Ishikawa (cell line): Measurements from ENCODE around the gene FMNL2.

Experiments
- CEBPB ChIP-seq: IDR thresholded peaks from 2 replicates; pipeline ENCODE4 v1.6.1; 2012
- EP300 ChIP-seq: IDR thresholded peaks from 2 replicates; pipeline ENCODE4 v1.6.1; 2012; ENCODE audit warnings: borderline replicate concordance
- FOXM1 ChIP-seq: IDR thresholded peaks from 2 replicates; pipeline ENCODE4 v1.6.1; 2012; ENCODE audit warnings: low read depth, borderline replicate concordance
- MAX ChIP-seq: IDR thresholded peaks from 2 replicates; pipeline ENCODE4 v1.6.1; 2012
- NFIC ChIP-seq: IDR thresholded peaks from 2 replicates; pipeline ENCODE4 v1.6.1; 2012
- RAD21 ChIP-seq: IDR thresholded peaks from 2 replicates; pipeline ENCODE4 v1.6.1; 2012; ENCODE audit warnings: low read depth
- REST ChIP-seq: IDR thresholded peaks from 2 replicates; pipeline ENCODE4 v1.6.1; 2012; ENCODE audit warnings: low read depth, mild to moderate bottlenecking
- TAF1 ChIP-seq: IDR thresholded peaks from 2 replicates; pipeline ENCODE4 v1.6.1; 2012; ENCODE audit warnings: low read depth, mild to moderate bottlenecking
- TCF12 ChIP-seq: IDR thresholded peaks from 2 replicates; pipeline ENCODE4 v1.6.1; 2012; ENCODE audit warnings: low read depth
- TEAD4 ChIP-seq: IDR thresholded peaks from 2 replicates; pipeline ENCODE4 v1.6.1; 2012
- USF1 ChIP-seq: IDR thresholded peaks from 2 replicates; pipeline ENCODE4 v1.6.1; 2012

GRCh38 chr2:152695763-152696162 is 360.8 kb downstream of the FMNL2 start:
- no peak for TF ChIP-seq EP300
- no peak for TF ChIP-seq TAF1
- TF ChIP-seq TEAD4: no peak
- no peak for TF ChIP-seq CEBPB
- TF ChIP-seq RAD21: no peak
- no peak for TF ChIP-seq FOXM1
- TF ChIP-seq USF1: no peak
- no peak for TF ChIP-seq NFIC
- no peak for TF ChIP-seq REST
- no peak for TF ChIP-seq MAX
- no peak for TF ChIP-seq TCF12
